Neural cell (in vitro differentiated cells): Measurements from ENCODE around the gene PTRH2. TPM values are rescaled to one million over a fixed set of nuclear protein-coding genes. Genes with fewer than 3 reads are reported as not detected.

Experiments used
- H2AFZ ChIP-seq: fragments of 200-600, 300-800 bp; sonication (generic), shearing (Covaris generic); 2 replicates; pipeline ENCODE4 v1.6.0; 2014; ENCODE audit warnings: low read depth, mild to moderate bottlenecking, antibody characterized with exemption, low read length, moderate library complexity
- H3F3A ChIP-seq: fragments of 200-600 bp; shearing (Covaris generic); 2 replicates; pipeline ENCODE4 v1.6.1; 2016; ENCODE audit warnings: mild to moderate bottlenecking, moderate library complexity, mixed read lengths, antibody characterized with exemption, low read length; ENCODE audit not compliant: insufficient read depth, poor library complexity, severe bottlenecking
- H3K27ac ChIP-seq: fragments of 200-600, 300-800 bp; sonication (generic), shearing (Covaris generic); 2 replicates; pipeline ENCODE4 v1.5.1; 2014; ENCODE audit warnings: mild to moderate bottlenecking, low read length, moderate library complexity
- H3K27me3 ChIP-seq: fragments of 300-800, 200-600 bp; sonication (generic), shearing (Covaris generic); 2 replicates; pipeline ENCODE4 v1.6.0; 2014; ENCODE audit warnings: mild to moderate bottlenecking, low read depth, low read length, moderate library complexity; ENCODE audit not compliant: insufficient read depth
- H3K36me3 ChIP-seq: fragments of 300-800, 200-600 bp; sonication (generic), shearing (Covaris generic); 2 replicates; pipeline ENCODE4 v1.5.1; 2014; ENCODE audit warnings: mild to moderate bottlenecking, antibody characterized with exemption, low read length, moderate library complexity; ENCODE audit not compliant: insufficient read depth
- H3K4me2 ChIP-seq: fragments of 300-800, 200-600 bp; sonication (generic), shearing (Covaris generic); 2 replicates; pipeline ENCODE4 v1.6.0; 2014; ENCODE audit warnings: mild to moderate bottlenecking, low read length
- H3K4me3 ChIP-seq: fragments of 300-800, 200-600 bp; sonication (generic), shearing (Covaris generic); 2 replicates; pipeline ENCODE4 v1.5.1; 2014; ENCODE audit warnings: mild to moderate bottlenecking, low read length, moderate library complexity
- H3K79me2 ChIP-seq: fragments of 200-600 bp; shearing (Covaris generic); replicated peaks from 2 replicates; pipeline ENCODE4 v1.6.0; 2014; ENCODE audit warnings: mild to moderate bottlenecking, low read length, moderate library complexity; ENCODE audit not compliant: insufficient read depth
- H3K9ac ChIP-seq: fragments of 300-800, 200-600 bp; sonication (generic), shearing (Covaris generic); 2 replicates; pipeline ENCODE4 v1.6.1; 2016; ENCODE audit warnings: mild to moderate bottlenecking, low read length, mixed read lengths
- H3K9me2 ChIP-seq: fragments of 200-600 bp; shearing (Covaris generic); 2 replicates; pipeline ENCODE4 v1.6.1; 2016; ENCODE audit warnings: mild to moderate bottlenecking, low read length, mixed read lengths; ENCODE audit not compliant: insufficient read depth
- H3K9me3 ChIP-seq: fragments of 200-600, 300-800 bp; sonication (generic), shearing (Covaris generic); 2 replicates; pipeline ENCODE4 v1.6.1; 2016; ENCODE audit warnings: mild to moderate bottlenecking, mixed run types, low read length, moderate library complexity, mixed read lengths
- H4K20me1 ChIP-seq: fragments of 200-600 bp; shearing (Covaris generic); 2 replicates; pipeline ENCODE4 v1.6.1; 2016; ENCODE audit warnings: mild to moderate bottlenecking, mixed run types; ENCODE audit not compliant: insufficient read depth
- EP300 ChIP-seq: fragments of 450-650 bp; conservative IDR thresholded peaks from 2 replicates; pipeline ENCODE4 v1.6.1; 2014; ENCODE audit warnings: antibody characterized with exemption, mild to moderate bottlenecking, moderate library complexity; ENCODE audit not compliant: poor library complexity, severe bottlenecking
- EZH2 ChIP-seq: fragments of 200-600, 300-800 bp; shearing (Covaris generic), sonication (generic); IDR thresholded peaks from 2 replicates; pipeline ENCODE4 v1.6.1; 2014; ENCODE audit warnings: antibody characterized with exemption, low read length, borderline replicate concordance, mild to moderate bottlenecking; ENCODE audit not compliant: insufficient read depth, poor library complexity, severe bottlenecking
- MXI1 ChIP-seq: fragments of 450-650 bp; conservative IDR thresholded peaks from 2 replicates; pipeline ENCODE4 v1.6.1; 2014; ENCODE audit warnings: antibody characterized with exemption, mild to moderate bottlenecking; ENCODE audit not compliant: poor library complexity, severe bottlenecking
- POLR2AphosphoS5 ChIP-seq: IDR thresholded peaks from 2 replicates; pipeline ENCODE4 v1.6.1; 2012
- RAD21 ChIP-seq: fragments of 450-650 bp; conservative IDR thresholded peaks from 2 replicates; pipeline ENCODE4 v1.6.1; 2014; ENCODE audit warnings: antibody characterized with exemption, mild to moderate bottlenecking, moderate library complexity
- SMC3 ChIP-seq: fragments of 450-650 bp; conservative IDR thresholded peaks from 2 replicates; pipeline ENCODE4 v1.6.1; 2014; ENCODE audit warnings: antibody characterized with exemption, mild to moderate bottlenecking, moderate library complexity; ENCODE audit not compliant: poor library complexity
- TAF1 ChIP-seq: IDR thresholded peaks from 2 replicates; pipeline ENCODE4 v1.6.1; 2012; ENCODE audit warnings: low read depth
- polyA plus RNA-seq: library from polyadenylated mRNA; depleted of rRNA; stranded (reverse); fragments of >200 nt; gene quantifications from 2 replicates; pipeline ENCODE4 v1.2.3, GENCODE V29; 2014
- TF ChIP-seq, protein P1 (sequence below): IDR thresholded peaks from 2 replicates; pipeline ENCODE4 v1.6.1; 2012; ENCODE audit warnings: borderline replicate concordance
- TF ChIP-seq, protein P2 (sequence below): fragments of 450-650 bp; IDR thresholded peaks from 2 replicates; pipeline ENCODE4 v1.5.1; 2014; ENCODE audit warnings: antibody characterized with exemption, mild to moderate bottlenecking, moderate library complexity; ENCODE audit not compliant: poor library complexity, severe bottlenecking

PTRH2 gene
- polyA plus RNA-seq, 1 donor from 2014 or later: 11.7 TPM

DNA sequence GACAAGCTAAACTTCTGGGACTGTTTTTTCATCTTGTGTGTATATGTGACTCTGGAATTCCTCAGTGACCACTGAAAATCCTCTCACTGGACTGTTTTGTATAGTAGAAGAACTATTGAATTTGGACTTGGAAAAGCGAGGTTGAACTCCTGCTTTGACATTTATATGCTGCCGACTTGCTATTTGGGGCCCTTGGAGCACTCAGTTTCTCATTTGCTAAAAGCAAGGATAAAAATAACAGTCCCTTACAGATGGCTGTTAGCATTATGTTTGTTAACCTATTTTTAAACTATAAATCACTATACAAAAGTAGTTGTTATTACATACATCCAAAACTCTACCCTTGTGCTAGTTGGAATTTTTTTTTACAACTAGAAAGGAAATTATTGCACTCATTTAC lies 9.2 kb upstream of the PTRH2 start:
- no peak overlapping the region for H3K9ac ChIP-seq
- H4K20me1 ChIP-seq: no peaks in the 10 kb centered on the region
- H3K79me2 ChIP-seq: peaks cover 33% of the 10 kb centered on the region
- H3K9me3 ChIP-seq: no peaks in the 10 kb centered on the region
- no peaks in the 10 kb centered on the region for H3F3A ChIP-seq
- no peak overlapping the region for H2AFZ ChIP-seq
- H3K27ac ChIP-seq: no peak overlapping the region
- TF ChIP-seq EP300 (no peak), RAD21 (no peak), POLR2AphosphoS5 (no peak), SMC3 (no peak), MXI1 (no peak), TAF1 (no peak), EZH2 (no peak)
- TF ChIP-seq, protein P1, sequence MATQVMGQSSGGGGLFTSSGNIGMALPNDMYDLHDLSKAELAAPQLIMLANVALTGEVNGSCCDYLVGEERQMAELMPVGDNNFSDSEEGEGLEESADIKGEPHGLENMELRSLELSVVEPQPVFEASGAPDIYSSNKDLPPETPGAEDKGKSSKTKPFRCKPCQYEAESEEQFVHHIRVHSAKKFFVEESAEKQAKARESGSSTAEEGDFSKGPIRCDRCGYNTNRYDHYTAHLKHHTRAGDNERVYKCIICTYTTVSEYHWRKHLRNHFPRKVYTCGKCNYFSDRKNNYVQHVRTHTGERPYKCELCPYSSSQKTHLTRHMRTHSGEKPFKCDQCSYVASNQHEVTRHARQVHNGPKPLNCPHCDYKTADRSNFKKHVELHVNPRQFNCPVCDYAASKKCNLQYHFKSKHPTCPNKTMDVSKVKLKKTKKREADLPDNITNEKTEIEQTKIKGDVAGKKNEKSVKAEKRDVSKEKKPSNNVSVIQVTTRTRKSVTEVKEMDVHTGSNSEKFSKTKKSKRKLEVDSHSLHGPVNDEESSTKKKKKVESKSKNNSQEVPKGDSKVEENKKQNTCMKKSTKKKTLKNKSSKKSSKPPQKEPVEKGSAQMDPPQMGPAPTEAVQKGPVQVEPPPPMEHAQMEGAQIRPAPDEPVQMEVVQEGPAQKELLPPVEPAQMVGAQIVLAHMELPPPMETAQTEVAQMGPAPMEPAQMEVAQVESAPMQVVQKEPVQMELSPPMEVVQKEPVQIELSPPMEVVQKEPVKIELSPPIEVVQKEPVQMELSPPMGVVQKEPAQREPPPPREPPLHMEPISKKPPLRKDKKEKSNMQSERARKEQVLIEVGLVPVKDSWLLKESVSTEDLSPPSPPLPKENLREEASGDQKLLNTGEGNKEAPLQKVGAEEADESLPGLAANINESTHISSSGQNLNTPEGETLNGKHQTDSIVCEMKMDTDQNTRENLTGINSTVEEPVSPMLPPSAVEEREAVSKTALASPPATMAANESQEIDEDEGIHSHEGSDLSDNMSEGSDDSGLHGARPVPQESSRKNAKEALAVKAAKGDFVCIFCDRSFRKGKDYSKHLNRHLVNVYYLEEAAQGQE: no peak
- TF ChIP-seq, protein P2, sequence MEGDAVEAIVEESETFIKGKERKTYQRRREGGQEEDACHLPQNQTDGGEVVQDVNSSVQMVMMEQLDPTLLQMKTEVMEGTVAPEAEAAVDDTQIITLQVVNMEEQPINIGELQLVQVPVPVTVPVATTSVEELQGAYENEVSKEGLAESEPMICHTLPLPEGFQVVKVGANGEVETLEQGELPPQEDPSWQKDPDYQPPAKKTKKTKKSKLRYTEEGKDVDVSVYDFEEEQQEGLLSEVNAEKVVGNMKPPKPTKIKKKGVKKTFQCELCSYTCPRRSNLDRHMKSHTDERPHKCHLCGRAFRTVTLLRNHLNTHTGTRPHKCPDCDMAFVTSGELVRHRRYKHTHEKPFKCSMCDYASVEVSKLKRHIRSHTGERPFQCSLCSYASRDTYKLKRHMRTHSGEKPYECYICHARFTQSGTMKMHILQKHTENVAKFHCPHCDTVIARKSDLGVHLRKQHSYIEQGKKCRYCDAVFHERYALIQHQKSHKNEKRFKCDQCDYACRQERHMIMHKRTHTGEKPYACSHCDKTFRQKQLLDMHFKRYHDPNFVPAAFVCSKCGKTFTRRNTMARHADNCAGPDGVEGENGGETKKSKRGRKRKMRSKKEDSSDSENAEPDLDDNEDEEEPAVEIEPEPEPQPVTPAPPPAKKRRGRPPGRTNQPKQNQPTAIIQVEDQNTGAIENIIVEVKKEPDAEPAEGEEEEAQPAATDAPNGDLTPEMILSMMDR: no peak
- H3K27me3 ChIP-seq: no peaks in the 10 kb centered on the region
- H3K36me3 ChIP-seq: no peaks in the 10 kb centered on the region
- H3K4me3 ChIP-seq: no peak overlapping the region
- H3K9me2 ChIP-seq: no peaks in the 10 kb centered on the region
- no peak overlapping the region for H3K4me2 ChIP-seq

DNA sequence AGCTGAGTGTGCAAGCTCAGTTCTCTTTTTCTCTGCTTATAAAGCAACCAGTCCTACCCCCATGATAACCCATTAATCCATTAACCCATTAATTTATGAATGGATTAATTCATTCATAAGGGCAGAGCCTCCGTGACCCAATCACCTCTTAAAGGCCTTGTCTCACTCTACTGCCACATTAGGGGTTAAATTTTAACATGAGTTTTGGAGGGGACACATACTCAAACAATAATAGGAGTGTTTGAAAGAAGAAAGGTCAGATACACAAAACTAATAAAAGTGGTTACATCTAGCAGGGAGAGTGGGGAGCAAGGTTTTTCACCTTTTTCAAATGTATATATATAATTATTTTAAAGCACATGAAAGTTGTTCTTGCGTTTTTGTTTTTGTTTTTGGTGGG lies 7.0 kb upstream of the PTRH2 start:
- TF ChIP-seq MXI1 (no peak), TAF1 (no peak), SMC3 (no peak), RAD21 (no peak), EZH2 (no peak), POLR2AphosphoS5 (no peak), EP300 (no peak)
- TF ChIP-seq, protein P2: no peak
- TF ChIP-seq, protein P1: no peak
- Histone ChIP-seq H3K9ac (no peak overlapping the region), H2AFZ (no peak overlapping the region), H3K4me3 (no peak overlapping the region), H3K36me3 (no peaks in the 10 kb centered on the region), H3K9me3 (no peaks in the 10 kb centered on the region), H3K9me2 (no peaks in the 10 kb centered on the region), H3F3A (no peaks in the 10 kb centered on the region), H4K20me1 (no peaks in the 10 kb centered on the region), H3K4me2 (no peak overlapping the region), H3K27ac (no peak overlapping the region), H3K79me2 (peaks cover 27% of the 10 kb centered on the region), H3K27me3 (no peaks in the 10 kb centered on the region)
